GM10266 (cell line): ENCODE measurements around the gene STK38L.

ENCODE experiments used
- DNase-seq: peaks from one replicate; pipeline ENCODE4 v3.0.0; 2012; ENCODE audit errors: extremely low spot score
- TF ChIP-seq, protein P1 (sequence below): IDR thresholded peaks from 2 replicates; pipeline ENCODE4 v1.5.1; 2012; ENCODE audit warnings: mild to moderate bottlenecking, low read depth; ENCODE audit not compliant: control insufficient read depth, insufficient read depth; ENCODE audit errors: missing control alignments

The STK38L gene

DNA sequence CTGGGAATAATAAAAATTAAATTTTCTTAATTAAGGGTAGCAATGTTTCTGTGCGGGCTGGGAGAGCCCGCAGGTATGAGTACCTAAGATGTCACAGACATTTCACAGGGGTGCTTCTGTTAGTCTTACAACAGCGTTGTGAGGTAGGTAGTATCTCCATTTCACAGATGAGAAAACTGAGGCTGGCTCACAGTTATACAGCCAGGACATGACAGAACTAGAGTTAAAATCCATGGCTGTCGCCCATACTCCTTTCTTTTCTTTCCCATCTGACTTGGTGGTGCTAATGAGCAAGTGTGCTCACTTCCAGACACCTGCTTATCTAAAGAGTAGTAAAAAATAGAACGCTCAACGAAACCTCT lies 90.6 kb downstream of the STK38L start:
- no peak for DNase-seq
- TF ChIP-seq, protein P1, sequence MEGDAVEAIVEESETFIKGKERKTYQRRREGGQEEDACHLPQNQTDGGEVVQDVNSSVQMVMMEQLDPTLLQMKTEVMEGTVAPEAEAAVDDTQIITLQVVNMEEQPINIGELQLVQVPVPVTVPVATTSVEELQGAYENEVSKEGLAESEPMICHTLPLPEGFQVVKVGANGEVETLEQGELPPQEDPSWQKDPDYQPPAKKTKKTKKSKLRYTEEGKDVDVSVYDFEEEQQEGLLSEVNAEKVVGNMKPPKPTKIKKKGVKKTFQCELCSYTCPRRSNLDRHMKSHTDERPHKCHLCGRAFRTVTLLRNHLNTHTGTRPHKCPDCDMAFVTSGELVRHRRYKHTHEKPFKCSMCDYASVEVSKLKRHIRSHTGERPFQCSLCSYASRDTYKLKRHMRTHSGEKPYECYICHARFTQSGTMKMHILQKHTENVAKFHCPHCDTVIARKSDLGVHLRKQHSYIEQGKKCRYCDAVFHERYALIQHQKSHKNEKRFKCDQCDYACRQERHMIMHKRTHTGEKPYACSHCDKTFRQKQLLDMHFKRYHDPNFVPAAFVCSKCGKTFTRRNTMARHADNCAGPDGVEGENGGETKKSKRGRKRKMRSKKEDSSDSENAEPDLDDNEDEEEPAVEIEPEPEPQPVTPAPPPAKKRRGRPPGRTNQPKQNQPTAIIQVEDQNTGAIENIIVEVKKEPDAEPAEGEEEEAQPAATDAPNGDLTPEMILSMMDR = no peak

- TF ChIP-seq, protein P1 = no peak
- DNase-seq = no peak
These were observed 91.5 kb downstream of the STK38L start for GRCh38 chr12:27335364-27336281.

GRCh38 chr12:27336282-27336653 lies 92.2 kb downstream of the STK38L start:
- TF ChIP-seq, protein P1 = no peak
- DNase-seq = no peak

DNA sequence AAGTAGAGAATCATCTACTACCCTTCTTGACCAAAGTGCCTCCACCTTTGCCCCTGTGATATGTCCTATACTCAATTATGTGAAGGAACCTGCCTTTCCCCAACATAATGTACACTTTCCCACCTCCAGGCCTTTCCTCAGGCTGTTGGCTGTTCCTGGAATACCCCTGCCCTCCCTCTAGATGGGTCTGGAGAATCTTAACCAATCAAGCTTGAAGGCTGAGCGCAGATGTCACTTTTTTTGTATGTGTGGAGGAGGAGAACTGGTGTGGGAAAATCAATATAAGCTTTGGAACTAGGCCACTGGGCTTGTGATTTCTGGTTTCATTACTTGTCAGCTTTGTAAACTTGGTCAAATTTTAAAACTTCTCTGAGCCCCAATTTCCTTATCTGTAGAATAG lies 93.3 kb downstream of the STK38L start:
- DNase-seq = no peak
- TF ChIP-seq, protein P1 = no peak

- TF ChIP-seq, protein P1 = no peak
- no peak for DNase-seq
These were observed 94.4 kb downstream of the STK38L start for GRCh38 chr12:27338473-27338872.

DNA sequence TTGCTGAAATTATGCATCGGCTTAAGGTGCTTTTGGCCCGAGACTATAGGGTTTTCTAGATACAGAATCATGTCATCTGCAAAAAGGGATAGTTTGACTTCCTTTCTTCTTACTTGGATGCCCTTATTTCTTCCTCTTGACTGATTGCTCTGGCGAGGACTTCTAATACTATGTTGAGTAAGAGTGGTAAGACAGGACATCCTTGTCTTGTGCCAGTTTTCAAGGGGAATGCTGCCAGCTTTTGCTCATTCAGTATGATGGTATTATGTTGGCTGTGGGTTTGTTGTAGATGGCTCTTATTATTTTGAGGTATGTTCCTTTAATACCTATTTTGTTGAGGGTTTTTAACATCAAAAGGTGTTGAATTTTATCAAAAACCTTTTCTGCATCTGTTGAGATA lies 96.9 kb downstream of the STK38L start:
- TF ChIP-seq, protein P1 = no peak
- no peak for DNase-seq

GRCh38 chr12:27342536-27342935 lies 98.5 kb downstream of the STK38L start:
- DNase-seq = no peak
- TF ChIP-seq, protein P1 = no peak
